H1 (cell line): ENCODE data around the gene CREBBP. TPM values are rescaled to one million over a fixed set of nuclear protein-coding genes. Genes with fewer than 3 reads are reported as not detected.

Experiments
- CTCF ChIA-PET: fragments of 300-600 bp; sonication (Branson Sonifier 250); formaldehyde crosslinking; loops from one replicate; lab custom pipeline; 2021; ENCODE audit not compliant: partially characterized antibody; lab: Charles Lee
- POLR2A ChIA-PET: fragments of 300-600 bp; sonication (Branson Sonifier 250); formaldehyde crosslinking; loops from one replicate; lab custom pipeline; 2021; ENCODE audit warnings: inconsistent platforms; ENCODE audit not compliant: partially characterized antibody; lab: Charles Lee
- DNase-seq, 2 experiments: peaks; one replicate each; pipeline versions ENCODE4 v3.0.0 to v3.0.0-alpha.2; 2010 to 2022; ENCODE audit warnings: low spot score in 2 of 2, low read depth in 1 of 2, mixed read lengths in 1 of 2
- FAIRE-seq: peaks from 2 replicates; lab custom pipeline; 2011; peaks lifted over from hg19 to GRCh38; lab: Jason Lieb, UNC
- H2AFZ ChIP-seq: 2 replicates; pipeline ENCODE4 v1.8.1; 2012; ENCODE audit warnings: low read length, inconsistent platforms
- H2AK5ac ChIP-seq: 2 replicates; pipeline ENCODE4 v1.6.1; 2013; ENCODE audit warnings: low read depth, low read length
- H2BK120ac ChIP-seq: replicated peaks from 2 replicates; pipeline ENCODE3; 2013; ENCODE audit warnings: low read depth, low read length, inconsistent platforms
- H2BK12ac ChIP-seq: 2 replicates; pipeline ENCODE4 v1.6.1; 2013; ENCODE audit warnings: low read depth, low read length
- H2BK15ac ChIP-seq: 2 replicates; pipeline ENCODE4 v1.6.1; 2013; ENCODE audit warnings: low read length
- H2BK20ac ChIP-seq: 2 replicates; pipeline ENCODE4 v1.6.1; 2013; ENCODE audit warnings: low read length
- H2BK5ac ChIP-seq: 2 replicates; pipeline ENCODE4 v1.6.1; 2013; ENCODE audit warnings: low read depth, low read length
- H3K14ac ChIP-seq: 2 replicates; pipeline ENCODE4 v1.6.1; 2013; ENCODE audit warnings: inconsistent platforms; ENCODE audit not compliant: insufficient read length
- H3K18ac ChIP-seq: 2 replicates; pipeline ENCODE4 v1.6.1; 2013; ENCODE audit warnings: low read length; ENCODE audit errors: extremely low read depth
- H3K23ac ChIP-seq: 2 replicates; pipeline ENCODE4 v1.6.1; 2013; ENCODE audit warnings: inconsistent platforms; ENCODE audit not compliant: insufficient read length
- H3K23me2 ChIP-seq: 2 replicates; pipeline ENCODE4 v1.6.1; 2013; ENCODE audit warnings: low read depth, low read length
- H3K27ac ChIP-seq: 2 replicates; pipeline ENCODE4 v1.6.1; 2011; ENCODE audit warnings: low read depth, low read length, inconsistent platforms
- H3K27me3 ChIP-seq, 4 experiments: replicated peaks in 1 of 4; 1 replicate in 1 of 4; 2 replicates in 3 of 4; pipeline versions ENCODE4 v1.6.1 to v1.8.1; 2011 to 2013; ENCODE audit warnings: low read length in 3 of 4, mild to moderate bottlenecking in 3 of 4, inconsistent platforms in 2 of 4, mixed read lengths in 2 of 4, moderate library complexity in 1 of 4; ENCODE audit not compliant: control insufficient read depth in 3 of 4, insufficient read depth in 3 of 4; ENCODE audit errors: extremely low read depth in 1 of 4
- H3K36me3 ChIP-seq, 4 experiments: 2 replicates each; pipeline versions ENCODE4 v1.6.1 to v1.8.1; 2011 to 2013; ENCODE audit warnings: mild to moderate bottlenecking in 4 of 4, low read length in 3 of 4, moderate library complexity in 2 of 4, control low read depth in 1 of 4, inconsistent platforms in 1 of 4; ENCODE audit not compliant: insufficient read depth in 4 of 4, control insufficient read depth in 2 of 4
- H3K4ac ChIP-seq: replicated peaks from 2 replicates; pipeline ENCODE3; 2013; ENCODE audit warnings: low read length, low read depth, mixed read lengths, inconsistent platforms; ENCODE audit not compliant: insufficient read length
- H3K4me1 ChIP-seq, 4 experiments: replicated peaks in 1 of 4; 1 replicate in 1 of 4; 2 replicates in 3 of 4; pipeline versions ENCODE4 v1.6.1 to v1.8.1; 2011 to 2013; ENCODE audit warnings: low read length in 3 of 4, inconsistent platforms in 2 of 4, mixed read lengths in 1 of 4; ENCODE audit not compliant: insufficient read depth in 4 of 4, control insufficient read depth in 3 of 4
- H3K4me2 ChIP-seq, 2 experiments: 2 replicates each; pipeline versions ENCODE4 v1.6.1 to v1.8.1; 2011 to 2013; ENCODE audit warnings: low read depth in 2 of 2, low read length in 2 of 2, control low read depth in 1 of 2, inconsistent platforms in 1 of 2, mild to moderate bottlenecking in 1 of 2; ENCODE audit not compliant: insufficient read depth in 1 of 2
- H3K4me3 ChIP-seq, 4 experiments: fragments of 200-600, 300-600 bp in 1 of 4; sonication (generic), shearing (Covaris generic), sonication (Bioruptor Twin) in 1 of 4; 2 replicates each; pipeline versions ENCODE4 v1.5.1 to v1.8.1; 2011 to 2016; ENCODE audit warnings: low read length in 4 of 4, low read depth in 3 of 4, control low read depth in 2 of 4, inconsistent platforms in 2 of 4, mild to moderate bottlenecking in 2 of 4, mixed read lengths in 1 of 4, moderate library complexity in 1 of 4; ENCODE audit not compliant: insufficient read depth in 2 of 4; ENCODE audit errors: extremely low read depth in 1 of 4
- H3K56ac ChIP-seq: replicated peaks from 2 replicates; pipeline ENCODE3; 2013; ENCODE audit warnings: low read depth, mild to moderate bottlenecking, mixed read lengths, low read length, inconsistent platforms; ENCODE audit not compliant: insufficient read length
- H3K79me1 ChIP-seq: 2 replicates; pipeline ENCODE4 v1.6.1; 2013; ENCODE audit warnings: low read depth, low read length, control low read depth
- H3K79me2 ChIP-seq, 2 experiments: 2 replicates each; pipeline versions ENCODE4 v1.6.1 to v1.8.1; 2012 to 2013; ENCODE audit warnings: low read length in 2 of 2, mild to moderate bottlenecking in 2 of 2, inconsistent platforms in 1 of 2; ENCODE audit not compliant: insufficient read depth in 2 of 2, control insufficient read depth in 1 of 2
- H3K9ac ChIP-seq, 4 experiments: replicated peaks in 1 of 4; 1 replicate in 1 of 4; 2 replicates in 3 of 4; pipeline versions ENCODE4 v1.6.1 to v1.8.1; 2011 to 2013; ENCODE audit warnings: low read depth in 3 of 4, low read length in 3 of 4, control low read depth in 2 of 4, mild to moderate bottlenecking in 2 of 4, moderate library complexity in 2 of 4, inconsistent platforms in 1 of 4; ENCODE audit errors: extremely low read depth in 1 of 4
- H3K9me3 ChIP-seq, 2 experiments: 2 replicates each; pipeline versions ENCODE4 v1.6.1 to v1.8.1; 2012 to 2013; ENCODE audit warnings: mild to moderate bottlenecking in 2 of 2, moderate library complexity in 2 of 2, control low read depth in 1 of 2, inconsistent platforms in 1 of 2, low read depth in 1 of 2, low read length in 1 of 2, mixed read lengths in 1 of 2; ENCODE audit not compliant: insufficient read depth in 2 of 2
- H4K20me1 ChIP-seq, 2 experiments: replicated peaks in 1 of 2; 2 replicates each; pipeline versions ENCODE3 to v1.8.1; 2011 to 2013; ENCODE audit warnings: inconsistent platforms in 2 of 2, low read length in 2 of 2, mild to moderate bottlenecking in 1 of 2; ENCODE audit not compliant: insufficient read depth in 2 of 2, control insufficient read depth in 1 of 2
- H4K5ac ChIP-seq: 2 replicates; pipeline ENCODE4 v1.6.1; 2013; ENCODE audit warnings: low read length, low read depth, mixed read lengths, inconsistent platforms; ENCODE audit not compliant: insufficient read length
- H4K8ac ChIP-seq: 2 replicates; pipeline ENCODE4 v1.8.0; 2013; ENCODE audit warnings: mild to moderate bottlenecking, moderate library complexity, low read length, inconsistent platforms; ENCODE audit not compliant: insufficient read depth; ENCODE audit errors: extremely low read depth
- H4K91ac ChIP-seq: replicated peaks from 2 replicates; pipeline ENCODE3; 2013; ENCODE audit warnings: low read length, mixed read lengths, inconsistent platforms; ENCODE audit not compliant: insufficient read length
- CBX5 ChIP-seq: fragments of 300-800, 300-1000 bp; sonication (generic); IDR thresholded peaks from 2 replicates; pipeline ENCODE4 v1.7.1; 2016; ENCODE audit warnings: antibody characterized with exemption, low read length, low read depth
- HDAC2 ChIP-seq, 2 experiments: fragments of 300-600 bp in 1 of 2; sonication (generic) in 1 of 2; IDR thresholded peaks; 2 replicates each; pipeline ENCODE4 v1.6.1; 2011 to 2012; ENCODE audit warnings: low read depth in 2 of 2, low read length in 2 of 2, mild to moderate bottlenecking in 2 of 2, moderate library complexity in 2 of 2, borderline replicate concordance in 1 of 2, inconsistent platforms in 1 of 2
- JUN ChIP-seq: IDR thresholded peaks from 2 replicates; pipeline ENCODE4 v1.6.1; 2011; ENCODE audit warnings: low read depth, mild to moderate bottlenecking, improper control_type of control experiment, low read length
- JUND ChIP-seq: IDR thresholded peaks from 2 replicates; pipeline ENCODE4 v1.6.1; 2011; ENCODE audit warnings: mild to moderate bottlenecking, improper control_type of control experiment, low read length
- POU5F1 ChIP-seq: IDR thresholded peaks from 2 replicates; pipeline ENCODE4 v1.6.1; 2011; ENCODE audit warnings: low read depth, mild to moderate bottlenecking, low read length, moderate library complexity
- RFX5 ChIP-seq: IDR thresholded peaks from 2 replicates; pipeline ENCODE4 v1.6.1; 2011; ENCODE audit warnings: low read depth, low read length, improper control_type of control experiment, borderline replicate concordance
- RNF2 ChIP-seq: fragments of 200-900, 300-1000 bp; sonication (generic); IDR thresholded peaks from 2 replicates; pipeline ENCODE4 v1.7.1; 2016; ENCODE audit warnings: borderline replicate concordance, low read depth, mild to moderate bottlenecking, antibody characterized with exemption, low read length; ENCODE audit not compliant: poor library complexity, severe bottlenecking; ENCODE audit errors: missing control alignments
- SP4 ChIP-seq: IDR thresholded peaks from 2 replicates; pipeline ENCODE4 v1.6.1; 2012; ENCODE audit warnings: low read length, inconsistent platforms
- WGBS, 2 experiments: shearing (Covaris generic) in 1 of 2; methylation state at CpG; one replicate each; pipeline versions ENCODE4 v1.1.6 to v1.1.7; 2013 to 2015; ENCODE audit warnings: low lambda C conversion rate in 2 of 2, mixed read lengths in 2 of 2, inconsistent platforms in 1 of 2, low coverage in 1 of 2, missing lambda C conversion rate in 1 of 2; ENCODE audit not compliant: insufficient replicate concordance in 2 of 2, insufficient coverage in 1 of 2, insufficient read length in 1 of 2; ENCODE audit errors: extremely low coverage in 1 of 2, missing lambda C conversion rate in 1 of 2; 5-methylcytosine and 5-hydroxymethylcytosine counted together
- polyA plus RNA-seq, 7 experiments: library from polyadenylated mRNA; depleted of rRNA in 3 of 7; stranded (reverse) in 5 of 7; unstranded in 2 of 7; fragments of >200 nt in 5 of 7; fragments of 200-250 nt in 2 of 7; gene quantifications; 1 replicate in 5 of 7; 2 replicates in 1 of 7; 4 replicates in 1 of 7; pipeline versions ENCODE4 v1.2.1 to v1.2.3, GENCODE V29; 2011 to 2013; ENCODE audit warnings: missing spikeins in 2 of 7, mixed read lengths in 2 of 7
- total RNA-seq: library from RNA; stranded (reverse); fragmentation: NEBNext Ultra II Directional; extraction: Animal tissue kit (Norgen Biotek cat#: 25700); gene quantifications from 2 replicates; pipeline ENCODE4 v1.2.1, GENCODE V29; 2021

The CREBBP gene
- total and polyA plus RNA-seq, 2 of the 8 experiments (the other 6 are each of a cell fraction or from before 2014, with no cell fraction given) = 10.0 to 60.1 TPM

DNA sequence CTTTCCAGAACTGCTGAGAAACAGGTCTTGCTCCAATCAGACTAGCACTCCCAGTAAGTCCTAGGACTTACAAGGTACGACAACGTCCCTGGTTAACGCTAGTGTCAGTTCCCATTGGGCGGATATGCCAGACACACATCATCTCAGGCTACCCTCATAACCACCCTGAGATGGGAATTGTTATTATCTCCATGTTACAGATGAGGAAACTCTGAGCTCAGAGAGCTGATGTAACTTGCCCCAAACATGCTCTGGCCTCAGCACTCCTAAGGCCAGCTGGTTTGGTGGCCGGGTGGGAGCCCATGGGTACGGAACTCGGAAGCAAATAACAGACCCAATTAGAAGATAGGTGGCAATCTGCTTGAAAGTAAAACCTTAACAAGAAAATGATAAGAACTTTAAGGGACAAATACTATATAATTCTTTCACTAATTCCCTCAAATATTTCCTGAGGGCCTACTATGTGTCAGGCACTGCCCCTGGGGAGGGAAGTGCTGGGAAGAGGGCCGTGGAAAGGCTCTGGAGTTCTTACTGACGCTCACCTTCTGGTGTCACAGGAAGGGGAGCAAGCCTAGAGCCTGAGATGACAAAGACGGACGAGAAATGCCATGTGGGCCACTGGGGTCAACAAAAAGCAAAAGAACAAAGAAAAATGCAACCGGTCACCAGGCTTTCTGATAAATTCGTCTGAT, 6.9 kb downstream of the CREBBP start:
- Histone ChIP-seq H3K9ac (no peak overlapping the region), H4K5ac (no peak overlapping the region), H3K4me1 (peaks cover 0 to 13% (median 7%) of the 10 kb centered on the region in 4 experiments; a peak in 5 of 7 replicates), H2BK120ac (no peak overlapping the region), H3K27me3 (no peaks in the 10 kb centered on the region), H3K23ac (no peak overlapping the region), H2BK15ac (no peak overlapping the region), H3K4me2 (no peak overlapping the region), H3K9me3 (no peaks in the 10 kb centered on the region), H4K91ac (no peak overlapping the region), H3K36me3 (peaks cover 0 to 4% (median 0%) of the 10 kb centered on the region in 4 experiments; a peak in 1 of 8 replicates), H2AFZ (no peak overlapping the region), H3K79me2 (peaks cover 49 to 100% of the 10 kb centered on the region in 2 experiments), H2AK5ac (no peak overlapping the region), H3K18ac (no peak overlapping the region), H2BK12ac (peak overlapping the region; percentile 83; the same call in 1 of the 2 replicates), H3K79me1 (peaks cover 21% of the 10 kb centered on the region), H4K8ac (no peak overlapping the region), H3K4ac (no peak overlapping the region), H2BK20ac (no peak overlapping the region), H3K14ac (no peak overlapping the region), H4K20me1 (peaks cover 67 to 71% of the 10 kb centered on the region in 2 experiments), H2BK5ac (no peak overlapping the region; the same call in 1 of the 2 replicates), H3K56ac (no peak overlapping the region), H3K4me3 (no peak overlapping the region), H3K27ac (no peak overlapping the region), H3K23me2 (no peaks in the 10 kb centered on the region)
- no peak for FAIRE-seq
- CTCF ChIA-PET = no interaction called here
- DNase-seq = no peak
- POLR2A ChIA-PET = no interaction called here
- 89% methylated on average over 13 of the region's 13 CpGs; no CpG with 5 or more reads in 1 of the 2 experiments for WGBS, 2 experiments
- TF ChIP-seq CBX5 (no peak), JUN (no peak), HDAC2 (IDR thresholded peaks at IDR 0.05; ENCODE audit: borderline replicate concordance in 1 of 2, low read depth in 2 of 2, low read length in 2 of 2) (no peak), SP4 (no peak), JUND (no peak), POU5F1 (no peak), RNF2 (no peak), RFX5 (no peak)
